DND-41 (cell line): Measurements from ENCODE around the gene TERB1.

Source experiments
- CTCF ChIP-seq: IDR thresholded peaks from 2 replicates; pipeline ENCODE4 v1.5.1; 2012; ENCODE audit warnings: borderline replicate concordance, low read length, moderate library complexity, mild to moderate bottlenecking; ENCODE audit not compliant: poor library complexity, severe bottlenecking; ENCODE audit errors: extremely low read depth
- EZH2 ChIP-seq: IDR thresholded peaks from 3 replicates; pipeline ENCODE4 v1.6.1; 2012; ENCODE audit warnings: borderline replicate concordance, low read depth, mild to moderate bottlenecking, moderate library complexity, low read length, inconsistent platforms; ENCODE audit not compliant: severe bottlenecking

- TF ChIP-seq CTCF: no peak
- no peak for TF ChIP-seq EZH2
Measured at GRCh38 chr16:66731101-66731500, 70.3 kb downstream of the TERB1 start.
